Skeletal muscle tissue (tissue), 3 donors: ENCODE data around the gene C17orf114.

ENCODE experiments used
- H3K27ac ChIP-seq: one replicate; pipeline ENCODE4 v1.7.0; 2013; ENCODE audit warnings: mild to moderate bottlenecking, low read depth, low read length, inconsistent platforms
- H3K27me3 ChIP-seq, 3 donors: one replicate each; pipeline ENCODE4 v1.7.0; 2013; ENCODE audit warnings: low read length in 3 of 3; ENCODE audit not compliant: control insufficient read depth in 3 of 3, insufficient read depth in 3 of 3
- H3K36me3 ChIP-seq, 3 donors: one replicate each; pipeline ENCODE4 v1.7.0; 2013; ENCODE audit warnings: low read length in 3 of 3; ENCODE audit not compliant: control insufficient read depth in 3 of 3, insufficient read depth in 3 of 3
- H3K4me1 ChIP-seq, 3 donors: one replicate each; pipeline ENCODE4 v1.7.0; 2013; ENCODE audit warnings: low read length in 3 of 3, mild to moderate bottlenecking in 3 of 3; ENCODE audit not compliant: control insufficient read depth in 3 of 3, insufficient read depth in 3 of 3
- H3K4me3 ChIP-seq, 3 donors: one replicate each; pipeline ENCODE4 v1.7.0; 2013; ENCODE audit warnings: low read length in 3 of 3
- H3K9ac ChIP-seq, 3 donors: one replicate each; pipeline ENCODE4 v1.7.0; 2013; ENCODE audit warnings: low read length in 3 of 3, mild to moderate bottlenecking in 3 of 3, moderate library complexity in 2 of 3, low read depth in 1 of 3
- H3K9me3 ChIP-seq, 3 donors: one replicate each; pipeline ENCODE4 v1.7.0; 2013; ENCODE audit warnings: low read length in 3 of 3; ENCODE audit not compliant: control insufficient read depth in 3 of 3
- donor health status: Osteomylitis.

Gene C17orf114

GRCh38 chr17:4802228-4802627 is at the start of gene C17orf114:
Gene C17orf114, minus strand, starts transcription at chr17:4802328.
- no peak within 1 kb of the TSS for H3K27ac ChIP-seq
- H3K9ac ChIP-seq: no peak within 1 kb of the TSS
- no peaks in the 10 kb centered on the region for H3K9me3 ChIP-seq
- peaks cover 3 to 6% (median 3%) of the 10 kb centered on the region in 3 donors for H3K4me1 ChIP-seq
- H3K27me3 ChIP-seq: no peaks in the 10 kb centered on the region
- H3K4me3 ChIP-seq: no peak within 1 kb of the TSS
- peaks cover 18 to 21% (median 18%) of the 10 kb centered on the region in 3 donors for H3K36me3 ChIP-seq

DNA sequence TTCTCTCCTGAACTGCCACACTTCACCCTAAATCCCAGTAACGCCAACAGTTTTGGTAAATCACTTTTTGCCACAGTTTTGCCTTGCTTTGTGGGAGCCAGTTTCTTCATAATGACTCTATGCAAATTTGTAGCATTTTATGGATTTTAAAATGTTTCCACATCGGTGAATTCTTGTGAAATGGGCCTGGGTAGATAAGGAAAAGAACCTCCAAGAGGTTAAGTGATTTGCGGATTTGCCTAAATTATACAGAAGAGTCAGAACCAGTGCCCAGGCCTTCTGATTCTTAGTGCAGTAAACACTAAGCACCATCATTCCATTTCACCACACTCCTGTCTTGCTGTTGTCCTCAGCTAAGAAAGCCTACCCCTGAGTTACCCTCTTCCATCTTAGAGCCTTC is 49.0 kb upstream of the C17orf114 start:
- Histone ChIP-seq H3K4me3 (no peak overlapping the region), H3K9me3 (no peaks in the 10 kb centered on the region), H3K36me3 (peaks cover 0 to 5% (median 2%) of the 10 kb centered on the region in 3 donors), H3K9ac (no peak overlapping the region), H3K27me3 (no peaks in the 10 kb centered on the region), H3K27ac (no peak overlapping the region), H3K4me1 (peaks cover 1 to 4% (median 4%) of the 10 kb centered on the region in 3 donors)

DNA sequence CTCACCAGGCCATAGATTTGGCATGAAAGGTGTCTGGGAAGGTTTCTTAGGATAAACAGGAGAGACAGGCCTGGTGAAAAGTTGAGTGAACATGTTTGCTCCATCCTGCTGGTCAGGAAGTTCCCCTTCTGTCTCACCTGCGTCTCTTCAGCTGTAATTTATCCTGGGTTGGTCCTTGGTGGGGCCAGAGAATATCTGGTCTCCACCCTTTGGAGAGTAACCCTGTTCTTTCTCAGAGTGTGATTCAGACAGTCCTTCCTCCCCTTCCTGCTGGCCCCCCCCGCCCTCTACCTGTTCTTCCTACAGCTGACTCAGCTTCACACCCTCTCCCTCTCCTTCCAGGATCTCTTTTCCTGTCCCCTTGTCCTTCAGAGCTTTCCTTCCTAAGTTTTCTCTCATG is 48.1 kb upstream of the C17orf114 start:
- Histone ChIP-seq H3K9ac (no peak overlapping the region), H3K4me1 (peaks cover 4 to 6% (median 4%) of the 10 kb centered on the region in 3 donors), H3K9me3 (no peaks in the 10 kb centered on the region), H3K4me3 (no peak overlapping the region), H3K27ac (no peak overlapping the region), H3K27me3 (no peaks in the 10 kb centered on the region), H3K36me3 (peaks cover 0 to 5% (median 2%) of the 10 kb centered on the region in 3 donors)

DNA sequence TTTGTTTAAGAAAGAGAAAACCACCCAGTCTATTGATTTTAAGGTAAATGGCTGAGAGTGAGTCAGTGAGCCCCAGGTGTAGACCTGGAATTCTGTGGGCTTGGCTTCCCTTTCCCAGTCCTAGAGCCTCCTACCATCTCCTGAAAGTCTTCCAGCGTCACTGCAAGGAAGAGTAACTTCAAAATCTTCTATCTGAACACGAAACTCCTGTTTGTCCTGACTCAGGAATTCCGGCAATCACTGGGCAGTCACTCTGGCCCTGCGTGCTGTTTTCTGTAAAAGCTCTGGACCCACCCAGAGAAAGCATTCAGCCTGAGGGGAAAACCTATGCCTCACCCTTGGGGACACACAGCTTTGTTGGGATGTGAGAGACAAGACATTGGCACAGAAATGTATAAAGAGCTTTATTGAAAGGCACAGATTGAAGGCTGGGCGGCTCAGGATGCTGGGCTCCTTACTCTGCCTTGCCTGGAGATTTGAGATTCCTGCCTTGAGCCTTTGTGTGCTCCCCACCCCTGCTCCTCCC is 46.9 kb upstream of the C17orf114 start:
- Histone ChIP-seq H3K4me1 (peaks cover 4 to 6% (median 4%) of the 10 kb centered on the region in 3 donors), H3K27me3 (no peaks in the 10 kb centered on the region), H3K9me3 (no peaks in the 10 kb centered on the region), H3K4me3 (no peak overlapping the region), H3K36me3 (peaks cover 0 to 5% (median 0%) of the 10 kb centered on the region in 3 donors), H3K27ac (no peak overlapping the region), H3K9ac (no peak overlapping the region)

DNA sequence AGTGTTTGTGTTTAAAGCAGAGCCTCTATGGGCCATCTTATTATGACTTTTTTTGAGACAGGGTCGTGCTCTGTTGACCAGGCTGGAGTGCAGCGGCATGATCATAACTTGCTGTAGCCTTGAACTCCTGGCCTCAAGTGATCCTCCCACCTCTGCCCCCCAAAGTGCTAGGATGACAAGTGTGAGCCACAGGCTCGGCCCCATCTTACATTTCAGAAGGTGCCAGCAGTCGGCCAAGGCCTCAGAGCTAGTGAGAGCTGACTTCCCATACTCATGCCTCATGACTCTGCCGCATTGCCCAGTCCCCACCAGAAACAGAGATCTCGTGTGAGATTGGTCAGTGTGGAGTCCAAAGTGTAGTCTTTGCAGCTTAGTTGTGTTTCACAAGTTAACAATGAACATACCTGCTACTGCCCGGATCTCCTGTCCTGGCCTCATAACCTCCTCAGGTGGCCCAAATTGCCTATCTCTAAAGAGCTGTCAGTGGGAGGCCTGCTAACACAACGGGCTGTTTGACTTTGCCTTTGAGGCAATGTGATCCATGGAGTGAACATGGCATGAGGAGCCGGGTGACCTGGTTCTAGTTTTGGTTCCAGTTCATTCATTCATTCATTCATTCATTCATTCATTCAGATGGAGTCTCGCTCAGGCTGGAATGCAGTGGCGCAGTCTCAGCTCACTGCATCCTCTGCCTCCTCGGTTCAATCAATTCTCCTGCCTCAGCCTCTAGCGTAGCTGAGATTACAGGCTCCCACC is 44.7 kb upstream of the C17orf114 start:
- Histone ChIP-seq H3K4me1 (peaks cover 0 to 6% (median 4%) of the 10 kb centered on the region in 3 donors), H3K4me3 (no peak overlapping the region), H3K27ac (no peak overlapping the region)

DNA sequence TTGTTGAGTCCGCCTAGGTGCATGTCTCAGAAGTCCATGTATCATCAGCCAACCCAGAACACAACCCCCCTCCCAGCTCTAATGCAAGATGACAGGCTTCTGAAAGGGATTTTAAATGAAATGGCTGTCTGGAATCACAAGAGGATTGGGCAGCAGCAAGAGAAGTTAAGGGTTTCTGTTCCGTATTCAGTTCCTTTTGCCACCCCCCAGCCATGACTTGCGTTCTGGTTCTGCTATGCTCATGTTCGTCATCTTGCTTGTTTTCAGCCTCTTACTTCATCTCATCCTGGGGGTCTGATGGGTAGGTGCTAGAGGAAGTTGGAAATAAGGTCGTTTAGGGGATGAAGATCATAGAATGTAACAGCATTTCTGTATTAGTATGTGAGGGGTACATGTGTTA is 43.0 kb upstream of the C17orf114 start:
- H3K27ac ChIP-seq: no peak overlapping the region
- H3K4me1 ChIP-seq: peaks cover 3 to 6% (median 3%) of the 10 kb centered on the region in 3 donors
- H3K27me3 ChIP-seq: no peaks in the 10 kb centered on the region
- H3K36me3 ChIP-seq: peaks cover 0 to 2% (median 0%) of the 10 kb centered on the region in 3 donors
- H3K4me3 ChIP-seq: no peak overlapping the region
- H3K9me3 ChIP-seq: no peaks in the 10 kb centered on the region
- no peak overlapping the region for H3K9ac ChIP-seq

More for the DNA sequence above, 44.7 kb upstream of the C17orf114 start:
- Histone ChIP-seq H3K9ac (no peak overlapping the region), H3K9me3 (no peaks in the 10 kb centered on the region), H3K27me3 (no peaks in the 10 kb centered on the region), H3K36me3 (peaks cover 0 to 2% (median 0%) of the 10 kb centered on the region in 3 donors)

- no peak overlapping the region for H3K27ac ChIP-seq
- no peaks in the 10 kb centered on the region for H3K27me3 ChIP-seq
- peaks cover 3 to 6% (median 5%) of the 10 kb centered on the region in 3 donors for H3K4me1 ChIP-seq
- peaks cover 0 to under 1% (median 0%) of the 10 kb centered on the region in 3 donors for H3K36me3 ChIP-seq
- H3K9me3 ChIP-seq: no peaks in the 10 kb centered on the region
- no peak overlapping the region for H3K4me3 ChIP-seq
- no peak overlapping the region for H3K9ac ChIP-seq
Observed at GRCh38 chr17:4843321-4844000, 41.3 kb upstream of the C17orf114 start.

- Histone ChIP-seq H3K4me3 (no peak overlapping the region), H3K36me3 (peaks cover 0 to 5% (median 0%) of the 10 kb centered on the region in 3 donors), H3K9ac (no peak overlapping the region), H3K9me3 (no peaks in the 10 kb centered on the region), H3K4me1 (peaks cover 13 to 17% (median 15%) of the 10 kb centered on the region in 3 donors), H3K27me3 (no peaks in the 10 kb centered on the region), H3K27ac (no peak overlapping the region)
Observed at GRCh38 chr17:4842376-4842775, 40.2 kb upstream of the C17orf114 start.

GRCh38 chr17:4840893-4841242 is 38.7 kb upstream of the C17orf114 start:
- Histone ChIP-seq H3K36me3 (peaks cover 0 to 5% (median 0%) of the 10 kb centered on the region in 3 donors), H3K4me3 (no peak overlapping the region), H3K9ac (no peak overlapping the region), H3K4me1 (peaks cover 14 to 26% (median 23%) of the 10 kb centered on the region in 3 donors), H3K9me3 (no peaks in the 10 kb centered on the region), H3K27me3 (no peaks in the 10 kb centered on the region), H3K27ac (no peak overlapping the region)
